Liver (tissue), 9 donors: ENCODE results near the gene OR4D10. TPM values are rescaled to one million over a fixed set of nuclear protein-coding genes. Genes with fewer than 3 reads are reported as not detected.
"Not testable (repeated sequence)": the region's sequence is repeated elsewhere in the genome, so short reads cannot be mapped to it uniquely, and the experiment has no call there.

Experiments used
- DNase-seq: peaks from one replicate; pipeline ENCODE4 v3.0.0-alpha.2; 2017; ENCODE audit warnings: low spot score
- H3K27ac ChIP-seq, 2 donors: one replicate each; pipeline ENCODE4 v1.7.0; 2013; ENCODE audit warnings: inconsistent platforms in 2 of 2, low read length in 2 of 2, control low read depth in 1 of 2, low read depth in 1 of 2, mild to moderate bottlenecking in 1 of 2
- H3K27me3 ChIP-seq, 4 donors: one replicate each; pipeline versions ENCODE4 v1.6.1 to v1.7.0; 2013; ENCODE audit warnings: low read length in 3 of 4, inconsistent platforms in 1 of 4, mild to moderate bottlenecking in 1 of 4, moderate library complexity in 1 of 4; ENCODE audit not compliant: control insufficient read depth in 4 of 4, insufficient read depth in 4 of 4
- H3K36me3 ChIP-seq, 4 donors: one replicate each; pipeline versions ENCODE4 v1.6.1 to v1.7.0; 2013; ENCODE audit warnings: low read length in 3 of 4, mild to moderate bottlenecking in 3 of 4, low read depth in 1 of 4, moderate library complexity in 1 of 4; ENCODE audit not compliant: control insufficient read depth in 4 of 4, insufficient read depth in 3 of 4
- H3K4me1 ChIP-seq, 4 donors: one replicate each; pipeline versions ENCODE4 v1.6.1 to v1.7.0; 2013; ENCODE audit warnings: low read length in 3 of 4, mild to moderate bottlenecking in 3 of 4, moderate library complexity in 1 of 4; ENCODE audit not compliant: control insufficient read depth in 4 of 4, insufficient read depth in 4 of 4
- H3K4me3 ChIP-seq, 3 donors: one replicate each; pipeline versions ENCODE4 v1.6.1 to v1.7.0; 2013; ENCODE audit warnings: low read length in 3 of 3, control low read depth in 1 of 3, low read depth in 1 of 3, mild to moderate bottlenecking in 1 of 3
- H3K9ac ChIP-seq, 2 donors: one replicate each; pipeline ENCODE4 v1.7.0; 2013; ENCODE audit warnings: low read length in 2 of 2, mild to moderate bottlenecking in 2 of 2, moderate library complexity in 2 of 2, control low read depth in 1 of 2, low read depth in 1 of 2
- H3K9me3 ChIP-seq, 4 donors: one replicate each; pipeline versions ENCODE4 v1.6.1 to v1.7.0; 2013; ENCODE audit warnings: low read length in 3 of 4; ENCODE audit not compliant: control insufficient read depth in 4 of 4
- CTCF ChIP-seq: fragments of 150-350 bp; IDR thresholded peaks from 2 replicates; pipeline ENCODE4 v1.5.1; 2017; ENCODE audit warnings: improper control_type of control experiment, low read depth, low read length; ENCODE audit not compliant: missing input control
- EGR1 ChIP-seq, 2 donors: IDR thresholded peaks; 2 replicates each; pipeline ENCODE4 v1.6.1; 2016 to 2018; ENCODE audit warnings: antibody characterized with exemption in 2 of 2, low read depth in 2 of 2
- FOXA1 ChIP-seq: IDR thresholded peaks from 2 replicates; pipeline ENCODE4 v1.6.1; 2016; ENCODE audit warnings: antibody characterized with exemption
- FOXA2 ChIP-seq: IDR thresholded peaks from 2 replicates; pipeline ENCODE4 v1.6.1; 2016; ENCODE audit warnings: antibody characterized with exemption
- GABPA ChIP-seq, 2 donors: IDR thresholded peaks in 1 of 2; conservative IDR thresholded peaks in 1 of 2; 2 replicates each; pipeline ENCODE4 v1.6.1; 2016; ENCODE audit warnings: antibody characterized with exemption in 2 of 2, mild to moderate bottlenecking in 1 of 2, moderate library complexity in 1 of 2
- HNF4A ChIP-seq, 2 donors: conservative IDR thresholded peaks; 2 replicates each; pipeline ENCODE4 v1.6.1; 2016; ENCODE audit warnings: antibody characterized with exemption in 2 of 2, mild to moderate bottlenecking in 2 of 2
- HNF4G ChIP-seq: IDR thresholded peaks from 2 replicates; pipeline ENCODE4 v1.6.1; 2016; ENCODE audit warnings: antibody characterized with exemption
- JUND ChIP-seq, 2 donors: IDR thresholded peaks; 2 replicates each; pipeline ENCODE4 v1.6.1; 2016; ENCODE audit warnings: antibody characterized with exemption in 2 of 2
- NR2F2 ChIP-seq: IDR thresholded peaks from 2 replicates; pipeline ENCODE4 v1.6.1; 2016; ENCODE audit warnings: antibody characterized with exemption
- RAD21 ChIP-seq, 2 donors: IDR thresholded peaks; 2 replicates each; pipeline ENCODE4 v1.6.1; 2016; ENCODE audit warnings: antibody characterized with exemption in 2 of 2, mild to moderate bottlenecking in 2 of 2
- REST ChIP-seq: IDR thresholded peaks from 2 replicates; pipeline ENCODE4 v1.6.1; 2016; ENCODE audit warnings: antibody characterized with exemption, mild to moderate bottlenecking
- RXRA ChIP-seq, 2 donors: IDR thresholded peaks; 2 replicates each; pipeline ENCODE4 v1.6.1; 2017 to 2018; ENCODE audit warnings: antibody characterized with exemption in 2 of 2, mild to moderate bottlenecking in 1 of 2
- SP1 ChIP-seq: IDR thresholded peaks from 2 replicates; pipeline ENCODE4 v1.6.1; 2018; ENCODE audit warnings: antibody characterized with exemption, mild to moderate bottlenecking
- TAF1 ChIP-seq: conservative IDR thresholded peaks from 2 replicates; pipeline ENCODE4 v1.6.1; 2016; ENCODE audit warnings: antibody characterized with exemption, mild to moderate bottlenecking
- YY1 ChIP-seq: IDR thresholded peaks from 2 replicates; pipeline ENCODE4 v1.6.1; 2016; ENCODE audit warnings: antibody characterized with exemption, mild to moderate bottlenecking
- WGBS: extraction: QIAGEN DNeasy Blood & Tissue Kit; methylation state at CpG from one replicate; pipeline ENCODE4 v1.1.7; 2013; 5-methylcytosine and 5-hydroxymethylcytosine counted together
- polyA plus RNA-seq, 2 donors: library from polyadenylated mRNA; stranded (reverse) in 1 of 2; unstranded in 1 of 2; fragments of 200-250 nt in 1 of 2; fragments of >200 nt in 1 of 2; fragmentation: Nextera tagmentation in 1 of 2; extraction: Ambion mirVana in 1 of 2; gene quantifications; one replicate each; pipeline versions ENCODE4 v1.2.1 to v1.2.3, GENCODE V29; 2013 to 2015
- total RNA-seq, 2 donors: library from RNA; depleted of rRNA; stranded (reverse); fragments of >200 nt; gene quantifications; one replicate each; pipeline ENCODE4 v1.2.3, GENCODE V29; 2014
- TF ChIP-seq, protein P1 (sequence below): IDR thresholded peaks from 2 replicates; pipeline ENCODE4 v1.6.1; 2016; ENCODE audit warnings: antibody characterized with exemption
- TF ChIP-seq, protein P2 (sequence below): IDR thresholded peaks from 2 replicates; pipeline ENCODE4 v1.6.1; 2016; ENCODE audit warnings: antibody characterized with exemption
- donor health status: healthy.
- donor health status: healthy.
- donor health status: healthy.
- donor health status: healthy.
- donor health status: healthy.

OR4D10 gene
- total and polyA plus RNA-seq, 4 donors: not detected

- TF ChIP-seq, protein P1, sequence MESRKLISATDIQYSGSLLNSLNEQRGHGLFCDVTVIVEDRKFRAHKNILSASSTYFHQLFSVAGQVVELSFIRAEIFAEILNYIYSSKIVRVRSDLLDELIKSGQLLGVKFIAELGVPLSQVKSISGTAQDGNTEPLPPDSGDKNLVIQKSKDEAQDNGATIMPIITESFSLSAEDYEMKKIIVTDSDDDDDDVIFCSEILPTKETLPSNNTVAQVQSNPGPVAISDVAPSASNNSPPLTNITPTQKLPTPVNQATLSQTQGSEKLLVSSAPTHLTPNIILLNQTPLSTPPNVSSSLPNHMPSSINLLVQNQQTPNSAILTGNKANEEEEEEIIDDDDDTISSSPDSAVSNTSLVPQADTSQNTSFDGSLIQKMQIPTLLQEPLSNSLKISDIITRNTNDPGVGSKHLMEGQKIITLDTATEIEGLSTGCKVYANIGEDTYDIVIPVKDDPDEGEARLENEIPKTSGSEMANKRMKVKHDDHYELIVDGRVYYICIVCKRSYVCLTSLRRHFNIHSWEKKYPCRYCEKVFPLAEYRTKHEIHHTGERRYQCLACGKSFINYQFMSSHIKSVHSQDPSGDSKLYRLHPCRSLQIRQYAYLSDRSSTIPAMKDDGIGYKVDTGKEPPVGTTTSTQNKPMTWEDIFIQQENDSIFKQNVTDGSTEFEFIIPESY: no peak
- TF ChIP-seq YY1 (no peak), JUND (IDR thresholded peaks at IDR 0.05) (no peak), REST (no peak)
Measured at GRCh38 chr11:59510941-59511589, 38.0 kb downstream of the OR4D10 start, which contains the start of gene OR4D9 (continued).

GRCh38 chr11:59511675-59512074 lies 38.6 kb downstream of the OR4D10 start:
- Histone ChIP-seq H3K9me3 (no peaks in the 10 kb centered on the region), H3K4me3 (no peak overlapping the region), H3K4me1 (no peaks in the 10 kb centered on the region), H3K9ac (no peak overlapping the region), H3K27me3 (peaks cover 0 to 3% (median 0%) of the 10 kb centered on the region in 4 donors), H3K36me3 (no peaks in the 10 kb centered on the region), H3K27ac (no peak overlapping the region)
- no peak for DNase-seq
- no peak for TF ChIP-seq RAD21 (IDR thresholded peaks at IDR 0.05)
- WGBS: 74% methylated on average over 1 of the region's 1 CpG

DNA sequence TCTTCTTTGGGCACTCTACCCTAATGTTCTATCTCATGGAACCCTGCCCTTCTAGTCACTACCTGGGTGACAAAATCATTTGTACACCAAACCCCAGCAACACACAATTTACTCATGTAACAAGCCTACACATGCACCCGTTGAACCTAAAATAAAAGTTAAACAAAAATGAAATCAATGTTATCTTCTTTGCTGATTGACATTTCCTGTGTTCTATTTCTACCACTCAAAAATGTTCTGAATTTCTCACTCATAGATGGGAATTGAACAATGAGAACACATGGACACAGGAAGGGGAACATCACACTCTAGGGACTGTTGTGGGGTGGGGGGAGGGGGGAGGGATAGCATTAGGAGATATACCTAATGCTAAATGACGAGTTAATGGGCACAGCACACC lies 47.0 kb downstream of the OR4D10 start:
- not testable (repeated sequence) for H3K36me3 ChIP-seq, H3K27ac ChIP-seq, H3K9ac ChIP-seq, H3K4me1 ChIP-seq, DNase-seq, H3K4me3 ChIP-seq, H3K27me3 ChIP-seq, H3K9me3 ChIP-seq
- 67% methylated on average over 2 of the region's 2 CpGs for WGBS

GRCh38 chr11:59520741-59521140 lies 47.6 kb downstream of the OR4D10 start:
- H3K9me3 ChIP-seq: no peaks in the 10 kb centered on the region
- H3K27me3 ChIP-seq: peaks cover 0 to 2% (median 0%) of the 10 kb centered on the region in 4 donors
- no peak overlapping the region for H3K27ac ChIP-seq
- no peaks in the 10 kb centered on the region for H3K4me1 ChIP-seq
- no peak overlapping the region for H3K9ac ChIP-seq
- H3K4me3 ChIP-seq: no peak overlapping the region
- no peak for DNase-seq
- no peaks in the 10 kb centered on the region for H3K36me3 ChIP-seq
- 78% methylated on average over 5 of the region's 5 CpGs for WGBS
- TF ChIP-seq NR2F2 (no peak), HNF4A (conservative IDR thresholded peaks at IDR 0.05) (no peak), CTCF (no peak), TAF1 (no peak), EGR1 (IDR thresholded peaks at IDR 0.05; ENCODE audit: low read depth in 2 of 2) (no peak), FOXA2 (no peak), FOXA1 (no peak), SP1 (no peak), YY1 (no peak), HNF4G (no peak), GABPA (IDR thresholded peaks at IDR 0.05 in 1 of 2, conservative IDR thresholded peaks at IDR 0.05 in 1 of 2) (no peak), RXRA (IDR thresholded peaks at IDR 0.05) (no peak), RAD21 (IDR thresholded peaks at IDR 0.05) (no peak)
- TF ChIP-seq, protein P1: no peak
- TF ChIP-seq, protein P2, sequence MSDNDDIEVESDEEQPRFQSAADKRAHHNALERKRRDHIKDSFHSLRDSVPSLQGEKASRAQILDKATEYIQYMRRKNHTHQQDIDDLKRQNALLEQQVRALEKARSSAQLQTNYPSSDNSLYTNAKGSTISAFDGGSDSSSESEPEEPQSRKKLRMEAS: no peak
